ENCODE results near the gene ADAMTS16.

Gene ADAMTS16

GRCh38 chr5:5364932-5365331 lies 224.8 kb downstream of the ADAMTS16 start:
- DNase-seq: no peak
- intact Hi-C loops (cut with DNase I): no loop called here

- no peak for DNase-seq
- intact Hi-C loops (cut with DNase I): no loop called here
Observed at GRCh38 chr5:5367739-5368138, 227.6 kb downstream of the ADAMTS16 start.

GRCh38 chr5:5369051-5369605 lies 229.0 kb downstream of the ADAMTS16 start:
- DNase-seq: no peak
- intact Hi-C loops (cut with DNase I): no loop called here

All from posterior cingulate gyrus (tissue), 11 donors.